Testis (tissue), 2 donors: ENCODE measurements around the gene DOK6.

Experiments
- CTCF ChIP-seq, 3 experiments: fragments of 450-650 bp in 2 of 3; fragments of 200-600 bp in 1 of 3; sonication (generic) in 1 of 3; IDR thresholded peaks; one replicate each; pipeline ENCODE4 v1.5.1; 2016 to 2019; ENCODE audit warnings: antibody characterized with exemption in 3 of 3, mild to moderate bottlenecking in 2 of 3, moderate library complexity in 1 of 3
- POLR2A ChIP-seq: fragments of 450-650 bp; IDR thresholded peaks from one replicate; pipeline ENCODE4 v1.6.1; 2017; ENCODE audit warnings: antibody characterized with exemption, mild to moderate bottlenecking, moderate library complexity

- TF ChIP-seq CTCF (IDR thresholded peaks at IDR 0.05) (no peak), POLR2A (no peak)
These were observed 358.4 kb downstream of the DOK6 start for GRCh38 chr18:69759046-69759445.
